GM12878 (cell line): Measurements from ENCODE around the gene TRDN. TPM values are rescaled to one million over a fixed set of nuclear protein-coding genes. Genes with fewer than 3 reads are reported as not detected.

ENCODE experiments used
- ATAC-seq: fragments of 200-7000 bp; cut with Tn5 transposase; 3 replicates; pipeline ENCODE4 v1.9.1; 2020; ENCODE audit warnings: mild to moderate bottlenecking, moderate library complexity
- BruUV-seq: library from RNA; stranded (reverse); fragments of 400-500 nt; replicated peaks from 2 replicates; lab custom pipeline; 2021; lab: Mats Ljungman, UMichigan
- CTCF ChIA-PET: fragments of 300-600 bp; sonication (Branson Sonifier 250); formaldehyde crosslinking; extraction: SDS; loops from one replicate; lab custom pipeline; 2021; ENCODE audit warnings: inconsistent platforms; lab: Yijun Ruan, JAX
- POLR2A ChIA-PET: fragments of 350-600 bp; formaldehyde crosslinking; extraction: SDS; loops from one replicate; lab custom pipeline; 2021; ENCODE audit warnings: inconsistent platforms; lab: Charles Lee
- RAD21 ChIA-PET: fragments of 300-600 bp; sonication (Branson Sonifier 250); formaldehyde crosslinking; loops from one replicate; lab custom pipeline; 2023; ENCODE audit warnings: antibody characterized with exemption; ENCODE audit not compliant: unreplicated experiment; lab: Charles Lee
- SMC1A ChIA-PET: fragments of 300-600 bp; sonication (Branson Sonifier 250); formaldehyde crosslinking; loops from one replicate; lab custom pipeline; 2023; ENCODE audit not compliant: unreplicated experiment, uncharacterized antibody; lab: Charles Lee
- DNase-seq: peaks from one replicate; pipeline ENCODE4 v3.0.0-alpha.2; 2011; ENCODE audit warnings: low read depth, low spot score
- FAIRE-seq: peaks from 3 replicates; lab custom pipeline; 2011; peaks lifted over from hg19 to GRCh38; lab: Jason Lieb, UNC
- H2AFZ ChIP-seq: 2 replicates; pipeline ENCODE4 v1.6.0; 2011; ENCODE audit warnings: low read depth, low read length, control low read depth; ENCODE audit not compliant: control insufficient read depth
- H3K27ac ChIP-seq: 2 replicates; pipeline ENCODE4 v1.5.1; 2011; ENCODE audit warnings: control low read depth; ENCODE audit not compliant: control insufficient read depth, insufficient read depth
- H3K27me3 ChIP-seq, 2 experiments: replicated peaks in 1 of 2; 2 replicates each; pipeline versions ENCODE4 v1.6.0 to v1.6.1; 2011; ENCODE audit warnings: low read length in 1 of 2; ENCODE audit not compliant: control insufficient read depth in 2 of 2, insufficient read depth in 2 of 2
- H3K36me3 ChIP-seq, 2 experiments: 2 replicates each; pipeline ENCODE4 v1.5.1; 2011; ENCODE audit warnings: low read length in 1 of 2; ENCODE audit not compliant: control insufficient read depth in 2 of 2, insufficient read depth in 2 of 2
- H3K4me1 ChIP-seq: 2 replicates; pipeline ENCODE4 v1.6.1; 2011; ENCODE audit warnings: mild to moderate bottlenecking, low read length, moderate library complexity, mixed read lengths; ENCODE audit not compliant: control insufficient read depth, insufficient read depth
- H3K4me2 ChIP-seq: 2 replicates; pipeline ENCODE4 v1.6.0; 2011; ENCODE audit warnings: control low read depth; ENCODE audit not compliant: control insufficient read depth, insufficient read depth
- H3K4me3 ChIP-seq: fragments of 200-600 bp; sonication (generic); 2 replicates; pipeline ENCODE4 v1.5.1; 2016
- H3K79me2 ChIP-seq: 2 replicates; pipeline ENCODE4 v1.6.0; 2011; ENCODE audit warnings: low read length; ENCODE audit not compliant: control insufficient read depth, insufficient read depth
- H3K9ac ChIP-seq: 2 replicates; pipeline ENCODE4 v1.8.0; 2011; ENCODE audit warnings: low read length, control low read depth, mixed read lengths; ENCODE audit not compliant: control insufficient read depth, insufficient read depth
- H3K9me3 ChIP-seq: replicated peaks from 3 replicates; pipeline ENCODE4 v1.5.1; 2011; ENCODE audit warnings: mild to moderate bottlenecking, low read length; ENCODE audit not compliant: control insufficient read depth, insufficient read depth
- H4K20me1 ChIP-seq: 2 replicates; pipeline ENCODE4 v1.6.0; 2011; ENCODE audit not compliant: control insufficient read depth, insufficient read depth
- BACH1 ChIP-seq: fragments of 450-650 bp; IDR thresholded peaks from 2 replicates; pipeline ENCODE4 v1.6.1; 2017; ENCODE audit warnings: mild to moderate bottlenecking, borderline replicate concordance
- CBX3 ChIP-seq: fragments of 200-600 bp; sonication (generic); IDR thresholded peaks from 2 replicates; pipeline ENCODE4 v1.6.1; 2016; ENCODE audit warnings: low read depth, borderline replicate concordance
- EP300 ChIP-seq, 2 experiments: fragments of 150-350 bp in 1 of 2; IDR thresholded peaks; 2 replicates each; pipeline ENCODE4 v1.6.1; 2011 to 2012; ENCODE audit warnings: low read depth in 2 of 2, low read length in 2 of 2, borderline replicate concordance in 1 of 2, improper control_type of control experiment in 1 of 2, inconsistent platforms in 1 of 2; ENCODE audit not compliant: control insufficient read depth in 1 of 2
- POLR2A ChIP-seq: IDR thresholded peaks from 2 replicates; pipeline ENCODE4 v1.6.1; 2011; ENCODE audit warnings: low read depth, mild to moderate bottlenecking, low read length
- STAT3 ChIP-seq: IDR thresholded peaks from 2 replicates; pipeline ENCODE4 v1.6.1; 2011; ENCODE audit warnings: low read depth, low read length, improper control_type of control experiment
- TAF1 ChIP-seq: IDR thresholded peaks from 2 replicates; pipeline ENCODE4 v1.6.1; 2011; ENCODE audit warnings: mild to moderate bottlenecking, low read depth, low read length, borderline replicate concordance
- WGBS: methylation state at CpG from one replicate; pipeline ENCODE4 v1.1.6; 2016; ENCODE audit warnings: low lambda C conversion rate; ENCODE audit not compliant: insufficient replicate concordance, insufficient coverage; ENCODE audit errors: missing lambda C conversion rate; 5-methylcytosine and 5-hydroxymethylcytosine counted together
- in situ Hi-C: fragments of 300-500 bp; cut with MboI; formaldehyde crosslinking; loops from 9 replicates; pipeline ENCODE4 v1.14.3; 2018; ENCODE audit warnings: mixed read lengths
- intact Hi-C: fragments of 100-400 bp; cut with micrococcal nuclease; formaldehyde crosslinking; loops from one replicate; pipeline ENCODE4 v1.14.2; 2022; ENCODE audit not compliant: unreplicated experiment
- polyA plus RNA-seq, 11 experiments: library from polyadenylated mRNA; depleted of rRNA in 4 of 11; unstranded in 6 of 11; stranded (reverse) in 5 of 11; fragments of >200 nt; fragmentation: Nextera tagmentation in 4 of 11; fragmentation: Illumina TruSeq in 1 of 11; extraction: Ambion mirVana in 4 of 11; extraction: Trizol in 1 of 11; gene quantifications; 1 replicate in 1 of 11; 2 replicates in 10 of 11; pipeline versions ENCODE4 v1.2.1 to v1.2.3, GENCODE V29; 2011 to 2016; ENCODE audit warnings: inconsistent platforms in 2 of 11, missing spikeins in 2 of 11, low read depth in 1 of 11
- total RNA-seq, 4 experiments: library from RNA; depleted of rRNA in 3 of 4; stranded (reverse); fragments of >200 nt in 3 of 4; fragmentation: Illumina TruSeq in 1 of 4; extraction: Trizol in 1 of 4; gene quantifications; 2 replicates each; pipeline versions ENCODE4 v1.2.1 to v1.2.3, GENCODE V29; 2013 to 2021
- TF ChIP-seq, protein P1 (sequence below): fragments of 450-650 bp; IDR thresholded peaks from 2 replicates; pipeline ENCODE4 v1.6.1; 2017; ENCODE audit warnings: mild to moderate bottlenecking, moderate library complexity
- TF ChIP-seq, protein P2 (sequence below): IDR thresholded peaks from 2 replicates; pipeline ENCODE4 v1.6.1; 2011; ENCODE audit warnings: mild to moderate bottlenecking, low read depth, low read length, moderate library complexity; ENCODE audit not compliant: insufficient replicate concordance

TRDN gene
- total and polyA plus RNA-seq, 10 of the 15 experiments (the other 5 are each of a cell fraction or from before 2014, with no cell fraction given): not detected

DNA sequence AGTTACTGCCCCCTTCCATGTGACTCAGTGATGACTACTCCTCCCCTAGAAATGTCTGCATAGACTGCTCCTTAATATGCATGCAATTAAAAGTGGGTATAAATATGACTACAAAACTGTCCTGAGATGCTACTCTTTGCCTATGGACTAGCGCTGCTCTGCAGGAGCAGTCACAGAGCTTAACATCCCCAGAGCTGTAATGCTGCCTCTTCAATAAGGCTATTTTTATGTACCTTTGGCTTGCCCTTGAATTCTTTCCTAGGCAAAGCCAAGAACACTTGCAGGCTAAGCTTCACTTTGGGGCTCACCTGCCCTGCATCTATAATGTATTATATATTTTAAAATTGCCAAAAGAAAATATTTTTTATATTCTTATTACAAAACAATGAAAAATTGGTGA is 341.6 kb downstream of the TRDN start:
- in situ Hi-C loops: no loop called here
- RAD21 ChIA-PET: no interaction called here
- TF ChIP-seq, protein P1, sequence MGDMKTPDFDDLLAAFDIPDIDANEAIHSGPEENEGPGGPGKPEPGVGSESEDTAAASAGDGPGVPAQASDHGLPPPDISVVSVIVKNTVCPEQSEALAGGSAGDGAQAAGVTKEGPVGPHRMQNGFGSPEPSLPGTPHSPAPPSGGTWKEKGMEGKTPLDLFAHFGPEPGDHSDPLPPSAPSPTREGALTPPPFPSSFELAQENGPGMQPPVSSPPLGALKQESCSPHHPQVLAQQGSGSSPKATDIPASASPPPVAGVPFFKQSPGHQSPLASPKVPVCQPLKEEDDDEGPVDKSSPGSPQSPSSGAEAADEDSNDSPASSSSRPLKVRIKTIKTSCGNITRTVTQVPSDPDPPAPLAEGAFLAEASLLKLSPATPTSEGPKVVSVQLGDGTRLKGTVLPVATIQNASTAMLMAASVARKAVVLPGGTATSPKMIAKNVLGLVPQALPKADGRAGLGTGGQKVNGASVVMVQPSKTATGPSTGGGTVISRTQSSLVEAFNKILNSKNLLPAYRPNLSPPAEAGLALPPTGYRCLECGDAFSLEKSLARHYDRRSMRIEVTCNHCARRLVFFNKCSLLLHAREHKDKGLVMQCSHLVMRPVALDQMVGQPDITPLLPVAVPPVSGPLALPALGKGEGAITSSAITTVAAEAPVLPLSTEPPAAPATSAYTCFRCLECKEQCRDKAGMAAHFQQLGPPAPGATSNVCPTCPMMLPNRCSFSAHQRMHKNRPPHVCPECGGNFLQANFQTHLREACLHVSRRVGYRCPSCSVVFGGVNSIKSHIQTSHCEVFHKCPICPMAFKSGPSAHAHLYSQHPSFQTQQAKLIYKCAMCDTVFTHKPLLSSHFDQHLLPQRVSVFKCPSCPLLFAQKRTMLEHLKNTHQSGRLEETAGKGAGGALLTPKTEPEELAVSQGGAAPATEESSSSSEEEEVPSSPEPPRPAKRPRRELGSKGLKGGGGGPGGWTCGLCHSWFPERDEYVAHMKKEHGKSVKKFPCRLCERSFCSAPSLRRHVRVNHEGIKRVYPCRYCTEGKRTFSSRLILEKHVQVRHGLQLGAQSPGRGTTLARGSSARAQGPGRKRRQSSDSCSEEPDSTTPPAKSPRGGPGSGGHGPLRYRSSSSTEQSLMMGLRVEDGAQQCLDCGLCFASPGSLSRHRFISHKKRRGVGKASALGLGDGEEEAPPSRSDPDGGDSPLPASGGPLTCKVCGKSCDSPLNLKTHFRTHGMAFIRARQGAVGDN: no peak
- no peak for TF ChIP-seq BACH1
- TF ChIP-seq EP300 (IDR thresholded peaks at IDR 0.05; ENCODE audit: borderline replicate concordance in 1 of 2, control insufficient read depth in 1 of 2, low read depth in 2 of 2, low read length in 2 of 2): no peak
- no peak for TF ChIP-seq TAF1
- TF ChIP-seq POLR2A: no peak
- TF ChIP-seq, protein P2, sequence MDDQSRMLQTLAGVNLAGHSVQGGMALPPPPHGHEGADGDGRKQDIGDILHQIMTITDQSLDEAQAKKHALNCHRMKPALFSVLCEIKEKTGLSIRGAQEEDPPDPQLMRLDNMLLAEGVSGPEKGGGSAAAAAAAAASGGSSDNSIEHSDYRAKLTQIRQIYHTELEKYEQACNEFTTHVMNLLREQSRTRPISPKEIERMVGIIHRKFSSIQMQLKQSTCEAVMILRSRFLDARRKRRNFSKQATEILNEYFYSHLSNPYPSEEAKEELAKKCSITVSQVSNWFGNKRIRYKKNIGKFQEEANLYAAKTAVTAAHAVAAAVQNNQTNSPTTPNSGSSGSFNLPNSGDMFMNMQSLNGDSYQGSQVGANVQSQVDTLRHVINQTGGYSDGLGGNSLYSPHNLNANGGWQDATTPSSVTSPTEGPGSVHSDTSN: no peak
- TF ChIP-seq STAT3: no peak
- no peak for TF ChIP-seq CBX3
- Histone ChIP-seq H3K36me3 (no peaks in the 10 kb centered on the region), H3K4me1 (no peaks in the 10 kb centered on the region), H3K4me2 (no peak overlapping the region), H3K9me3 (no peaks in the 10 kb centered on the region), H3K9ac (no peak overlapping the region), H3K4me3 (no peak overlapping the region), H4K20me1 (no peaks in the 10 kb centered on the region), H2AFZ (no peak overlapping the region), H3K27me3 (no peaks in the 10 kb centered on the region), H3K27ac (no peak overlapping the region), H3K79me2 (no peaks in the 10 kb centered on the region)
- SMC1A ChIA-PET: no interaction called here
- FAIRE-seq (no peak), DNase-seq (no peak), ATAC-seq (no peak)
- intact Hi-C loops: no loop called here
- no TSS peak for BruUV-seq
- CTCF ChIA-PET: no interaction called here
- POLR2A ChIA-PET: no interaction called here
- WGBS: 50% methylated on average over 1 of the region's 1 CpG
